ENCODE data around the gene COL20A1.
"Not testable (repeated sequence)": the region's sequence is repeated elsewhere in the genome, so short reads cannot be mapped to it uniquely, and the experiment has no call there.

COL20A1 gene

GRCh38 chr20:63292904-63293303 lies at the start of gene COL20A1:
TSS of gene COL20A1 (plus strand) at chr20:63293186. CDS start at chr20:63295108, 1,922 bp downstream.
- Histone ChIP-seq H3K27me3 (ENCODE audit: control insufficient read depth, insufficient read depth, low read length) (peaks cover 19% of the 10 kb centered on the region), H3K9ac (ENCODE audit: low read length) (no peak within 1 kb of the TSS), H3K27ac (ENCODE audit: low read length) (no peak within 1 kb of the TSS), H3K36me3 (ENCODE audit: control insufficient read depth, low read depth, low read length) (peaks cover 10% of the 10 kb centered on the region), H3K9me3 (ENCODE audit: control insufficient read depth, low read depth, low read length) (no peaks in the 10 kb centered on the region), H3K4me1 (ENCODE audit: control insufficient read depth, low read depth, low read length) (no peaks in the 10 kb centered on the region), H3K4me3 (ENCODE audit: low read length) (no peak within 1 kb of the TSS)

DNA sequence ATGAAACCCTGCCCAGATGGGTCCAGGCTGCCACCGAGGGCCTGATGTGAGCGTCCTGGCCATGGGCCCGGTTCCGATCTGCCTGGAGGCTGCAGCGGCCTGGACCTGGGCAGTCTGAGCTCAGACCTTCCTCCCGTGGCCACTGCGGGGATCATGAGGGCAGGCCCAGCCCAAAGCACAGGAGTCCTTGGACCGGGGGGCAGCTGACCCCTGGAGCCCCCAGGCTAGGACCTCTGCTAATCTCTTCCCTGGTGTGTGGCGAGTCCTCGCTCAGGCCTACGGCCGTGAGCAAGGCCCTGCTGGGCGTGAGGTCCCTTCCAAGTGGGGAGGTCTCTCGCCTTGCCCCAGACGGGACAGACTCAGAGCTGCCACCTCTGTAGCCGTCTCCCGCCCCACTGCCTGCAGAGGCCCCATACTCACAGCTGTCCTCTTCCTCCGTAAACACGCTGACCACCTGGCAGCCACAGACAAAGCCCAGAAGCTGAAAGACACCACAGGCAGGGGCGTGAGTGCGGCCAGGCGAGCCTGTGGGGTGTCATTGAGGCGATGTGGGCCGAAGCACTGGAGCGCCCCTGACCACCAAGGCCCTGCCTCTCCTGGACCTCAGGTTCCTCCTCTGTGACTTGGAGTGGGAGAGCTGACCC lies 49.3 kb upstream of the COL20A1 start:
- Histone ChIP-seq H3K9ac (ENCODE audit: low read length) (no peak overlapping the region), H3K36me3 (ENCODE audit: control insufficient read depth, low read depth, low read length) (no peaks in the 10 kb centered on the region), H3K4me3 (ENCODE audit: low read length) (no peak overlapping the region), H3K9me3 (ENCODE audit: control insufficient read depth, low read depth, low read length) (no peaks in the 10 kb centered on the region), H3K4me1 (ENCODE audit: control insufficient read depth, low read depth, low read length) (peaks cover 8% of the 10 kb centered on the region), H3K27ac (ENCODE audit: low read length) (no peak overlapping the region), H3K27me3 (ENCODE audit: control insufficient read depth, insufficient read depth, low read length) (peaks cover 4% of the 10 kb centered on the region)

DNA sequence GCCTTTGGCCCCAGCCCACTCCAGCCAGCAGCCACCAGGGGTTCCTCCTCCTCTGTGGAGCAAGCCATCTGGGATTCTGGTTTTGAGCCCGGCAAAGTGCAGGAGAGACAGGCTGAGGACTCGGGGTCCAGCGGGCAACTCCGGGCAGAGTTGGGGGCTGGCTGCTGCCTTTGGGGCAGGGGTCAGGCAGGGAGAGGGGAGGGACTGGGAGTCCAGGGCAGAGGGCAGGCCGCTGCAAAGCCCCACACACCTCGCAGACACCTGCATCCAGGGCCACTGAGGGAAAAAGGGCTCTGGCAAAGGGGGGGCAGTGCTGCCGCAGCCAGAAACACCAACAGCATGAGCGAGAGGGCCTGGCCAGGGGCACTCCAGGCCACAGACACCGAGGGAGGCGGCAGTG lies 48.5 kb upstream of the COL20A1 start:
- Histone ChIP-seq H3K4me1 (ENCODE audit: control insufficient read depth, low read depth, low read length) (peaks cover 8% of the 10 kb centered on the region), H3K9ac (ENCODE audit: low read length) (no peak overlapping the region), H3K9me3 (ENCODE audit: control insufficient read depth, low read depth, low read length) (no peaks in the 10 kb centered on the region), H3K4me3 (ENCODE audit: low read length) (no peak overlapping the region), H3K36me3 (ENCODE audit: control insufficient read depth, low read depth, low read length) (no peaks in the 10 kb centered on the region), H3K27me3 (ENCODE audit: control insufficient read depth, insufficient read depth, low read length) (peaks cover 4% of the 10 kb centered on the region), H3K27ac (ENCODE audit: low read length) (no peak overlapping the region)

GRCh38 chr20:63246490-63247288 lies 46.3 kb upstream of the COL20A1 start:
- no peaks in the 10 kb centered on the region for H3K36me3 ChIP-seq (ENCODE audit: control insufficient read depth, low read depth, low read length)
- H3K9me3 ChIP-seq (ENCODE audit: control insufficient read depth, low read depth, low read length), result no peaks in the 10 kb centered on the region
- peaks cover 8% of the 10 kb centered on the region for H3K4me1 ChIP-seq (ENCODE audit: control insufficient read depth, low read depth, low read length)
- no peak overlapping the region for H3K4me3 ChIP-seq (ENCODE audit: low read length)
- no peak overlapping the region for H3K9ac ChIP-seq (ENCODE audit: low read length)
- H3K27ac ChIP-seq (ENCODE audit: low read length), result no peak overlapping the region
- peaks cover 4% of the 10 kb centered on the region for H3K27me3 ChIP-seq (ENCODE audit: control insufficient read depth, insufficient read depth, low read length)

- Histone ChIP-seq H3K9ac (ENCODE audit: low read length) (no peak overlapping the region), H3K4me1 (ENCODE audit: control insufficient read depth, low read depth, low read length) (peaks cover 8% of the 10 kb centered on the region), H3K27ac (ENCODE audit: low read length) (no peak overlapping the region), H3K27me3 (ENCODE audit: control insufficient read depth, insufficient read depth, low read length) (peaks cover 14% of the 10 kb centered on the region), H3K9me3 (ENCODE audit: control insufficient read depth, low read depth, low read length) (no peaks in the 10 kb centered on the region), H3K4me3 (ENCODE audit: low read length) (no peak overlapping the region), H3K36me3 (ENCODE audit: control insufficient read depth, low read depth, low read length) (no peaks in the 10 kb centered on the region)
Observed at GRCh38 chr20:63247671-63248228, 45.2 kb upstream of the COL20A1 start.

DNA sequence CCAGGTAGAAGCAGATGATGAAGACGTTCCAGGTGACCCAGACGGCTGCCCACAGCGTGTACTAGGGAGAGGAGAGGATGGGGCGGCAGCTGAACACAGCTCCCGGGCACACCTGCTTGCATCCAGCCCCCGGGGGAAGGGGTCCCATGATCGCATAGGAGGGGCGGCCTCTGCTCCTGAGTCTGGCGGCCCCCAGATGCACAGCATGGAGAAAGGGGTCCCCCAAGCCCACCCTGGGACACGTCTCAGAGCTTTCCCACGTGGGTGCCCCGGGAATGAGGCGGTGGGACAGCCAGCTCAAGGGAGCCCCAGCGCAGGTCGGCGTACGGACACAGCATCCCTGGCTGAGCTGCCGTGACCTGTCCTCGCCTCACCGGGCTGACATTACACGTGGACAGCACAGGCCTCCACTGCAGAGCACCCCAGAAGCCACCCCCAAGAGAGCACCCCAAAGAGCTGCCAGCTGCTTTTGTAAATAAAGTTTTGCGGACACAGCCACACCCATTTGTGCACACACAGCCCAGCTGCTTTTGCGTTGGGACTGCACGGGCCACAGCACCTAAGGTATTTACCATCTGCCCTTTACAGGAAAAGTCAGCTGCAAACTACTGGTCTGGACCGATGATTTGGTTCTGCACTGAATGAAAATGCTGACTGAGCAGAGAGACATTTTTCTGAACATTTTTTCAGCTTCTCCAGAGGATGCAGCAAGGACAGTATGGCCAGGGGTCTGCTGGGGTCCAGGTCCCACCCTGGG lies 44.0 kb upstream of the COL20A1 start:
- Histone ChIP-seq H3K4me3 (ENCODE audit: low read length) (no peak overlapping the region), H3K4me1 (ENCODE audit: control insufficient read depth, low read depth, low read length) (peaks cover 12% of the 10 kb centered on the region), H3K27ac (ENCODE audit: low read length) (no peak overlapping the region), H3K9me3 (ENCODE audit: control insufficient read depth, low read depth, low read length) (no peaks in the 10 kb centered on the region), H3K36me3 (ENCODE audit: control insufficient read depth, low read depth, low read length) (no peaks in the 10 kb centered on the region), H3K9ac (ENCODE audit: low read length) (no peak overlapping the region), H3K27me3 (ENCODE audit: control insufficient read depth, insufficient read depth, low read length) (peaks cover 22% of the 10 kb centered on the region)

GRCh38 chr20:63249891-63250290 lies 43.1 kb upstream of the COL20A1 start:
- Histone ChIP-seq H3K27ac (ENCODE audit: low read length) (no peak overlapping the region), H3K4me3 (ENCODE audit: low read length) (no peak overlapping the region), H3K36me3 (ENCODE audit: control insufficient read depth, low read depth, low read length) (no peaks in the 10 kb centered on the region), H3K9ac (ENCODE audit: low read length) (no peak overlapping the region), H3K9me3 (ENCODE audit: control insufficient read depth, low read depth, low read length) (no peaks in the 10 kb centered on the region), H3K4me1 (ENCODE audit: control insufficient read depth, low read depth, low read length) (peaks cover 15% of the 10 kb centered on the region), H3K27me3 (ENCODE audit: control insufficient read depth, insufficient read depth, low read length) (peaks cover 26% of the 10 kb centered on the region)

- Histone ChIP-seq H3K4me1 (ENCODE audit: control insufficient read depth, low read depth, low read length) (peaks cover 21% of the 10 kb centered on the region), H3K27me3 (ENCODE audit: control insufficient read depth, insufficient read depth, low read length) (peaks cover 40% of the 10 kb centered on the region)
- not testable (repeated sequence) for H3K9me3 ChIP-seq (ENCODE audit: control insufficient read depth, low read depth, low read length); H3K27ac ChIP-seq (ENCODE audit: low read length); H3K36me3 ChIP-seq (ENCODE audit: control insufficient read depth, low read depth, low read length); H3K4me3 ChIP-seq (ENCODE audit: low read length); H3K9ac ChIP-seq (ENCODE audit: low read length)
Observed at GRCh38 chr20:63251350-63251749, 41.6 kb upstream of the COL20A1 start.

- Histone ChIP-seq H3K9me3 (ENCODE audit: control insufficient read depth, low read depth, low read length) (no peaks in the 10 kb centered on the region), H3K27ac (ENCODE audit: low read length) (no peak overlapping the region), H3K4me3 (ENCODE audit: low read length) (no peak overlapping the region), H3K4me1 (ENCODE audit: control insufficient read depth, low read depth, low read length) (peaks cover 16% of the 10 kb centered on the region), H3K27me3 (ENCODE audit: control insufficient read depth, insufficient read depth, low read length) (peaks cover 39% of the 10 kb centered on the region), H3K9ac (ENCODE audit: low read length) (no peak overlapping the region), H3K36me3 (ENCODE audit: control insufficient read depth, low read depth, low read length) (no peaks in the 10 kb centered on the region)
Observed at GRCh38 chr20:63252284-63252711, 40.7 kb upstream of the COL20A1 start.

- Histone ChIP-seq H3K27ac (ENCODE audit: low read length) (no peak overlapping the region), H3K4me3 (ENCODE audit: low read length) (peak overlapping the region; percentile 53), H3K9ac (ENCODE audit: low read length) (no peak overlapping the region), H3K9me3 (ENCODE audit: control insufficient read depth, low read depth, low read length) (no peaks in the 10 kb centered on the region), H3K36me3 (ENCODE audit: control insufficient read depth, low read depth, low read length) (no peaks in the 10 kb centered on the region), H3K4me1 (ENCODE audit: control insufficient read depth, low read depth, low read length) (peaks cover 16% of the 10 kb centered on the region), H3K27me3 (ENCODE audit: control insufficient read depth, insufficient read depth, low read length) (peaks cover 39% of the 10 kb centered on the region)
Observed at GRCh38 chr20:63253065-63253437, 39.9 kb upstream of the COL20A1 start.

- no peak overlapping the region for H3K9ac ChIP-seq (ENCODE audit: low read length)
- no peaks in the 10 kb centered on the region for H3K36me3 ChIP-seq (ENCODE audit: control insufficient read depth, low read depth, low read length)
- no peak overlapping the region for H3K27ac ChIP-seq (ENCODE audit: low read length)
- peaks cover 13% of the 10 kb centered on the region for H3K4me1 ChIP-seq (ENCODE audit: control insufficient read depth, low read depth, low read length)
- peak overlapping the region; percentile 53 for H3K4me3 ChIP-seq (ENCODE audit: low read length)
- peaks cover 39% of the 10 kb centered on the region for H3K27me3 ChIP-seq (ENCODE audit: control insufficient read depth, insufficient read depth, low read length)
- no peaks in the 10 kb centered on the region for H3K9me3 ChIP-seq (ENCODE audit: control insufficient read depth, low read depth, low read length)
Observed at GRCh38 chr20:63253438-63254231, 39.4 kb upstream of the COL20A1 start.
